RKO (cell line): Measurements from ENCODE around the gene SCOC.
"Not testable (repeated sequence)": the region's sequence is repeated elsewhere in the genome, so short reads cannot be mapped to it uniquely, and the experiment has no call there.

Experiments
- DNase-seq: peaks from one replicate; pipeline ENCODE4 v3.0.0-alpha.2; 2016; ENCODE audit warnings: low spot score

SCOC gene

GRCh38 chr4:140361099-140361498, 12.3 kb upstream of the SCOC start:
- no peak for DNase-seq

- DNase-seq: no peak
Measured at GRCh38 chr4:140363051-140363450, 10.4 kb upstream of the SCOC start.

GRCh38 chr4:140363558-140363957, 9.9 kb upstream of the SCOC start:
- DNase-seq: no peak

GRCh38 chr4:140367738-140368137, 5.7 kb upstream of the SCOC start:
- peak; percentile 20 for DNase-seq

GRCh38 chr4:140368686-140369085, 4.8 kb upstream of the SCOC start:
- no peak for DNase-seq

GRCh38 chr4:140372751-140373327, 607 bp upstream of the SCOC start:
- DNase-seq: no peak

- DNase-seq: no peak
Measured at GRCh38 chr4:140374130-140374477, 658 bp downstream of the SCOC start.

- no peak for DNase-seq
Measured at GRCh38 chr4:140382732-140383131, 9.3 kb downstream of the SCOC start.

- no peak for DNase-seq
Measured at GRCh38 chr4:140388015-140388414, 14.6 kb downstream of the SCOC start.

GRCh38 chr4:140395668-140396067, 22.2 kb downstream of the SCOC start:
- no peak for DNase-seq

GRCh38 chr4:140400111-140400510, 26.7 kb downstream of the SCOC start:
- DNase-seq: no peak

GRCh38 chr4:140406292-140406691, 32.8 kb downstream of the SCOC start:
- no peak for DNase-seq

- DNase-seq: no peak
Measured at GRCh38 chr4:140408974-140409373, 35.5 kb downstream of the SCOC start.

- not testable (repeated sequence) for DNase-seq
Measured at GRCh38 chr4:140413130-140413969, 39.9 kb downstream of the SCOC start.

- no peak for DNase-seq
Measured at GRCh38 chr4:140423106-140423505, 49.7 kb downstream of the SCOC start.

GRCh38 chr4:140426610-140427105, 53.2 kb downstream of the SCOC start:
- no peak for DNase-seq

- no peak for DNase-seq
Measured at GRCh38 chr4:140427106-140427918, 53.9 kb downstream of the SCOC start, which contains the start of gene CLGN. Gene CLGN (minus strand): TSS chr4:140427648. CDS start chr4:140413078, 14,570 bp downstream.

GRCh38 chr4:140427919-140428471, 54.5 kb downstream of the SCOC start:
- DNase-seq: no peak
